Mucosa of gallbladder (tissue), 1 donor: ENCODE measurements around the gene PARP3. TPM values are rescaled to one million over a fixed set of nuclear protein-coding genes. Genes with fewer than 3 reads are reported as not detected.

Experiments used
- DNase-seq: peaks from one replicate; pipeline ENCODE4 v3.0.0-alpha.2; 2020; ENCODE audit warnings: low spot score
- total RNA-seq: library from RNA; stranded (reverse); gene quantifications from one replicate; pipeline ENCODE4 v1.2.1, GENCODE V29; 2021
- donor health status: DM: no; HTN: no; CAD: no.

PARP3 gene
- total RNA-seq, 1 donor from 2014 or later = 25.4 TPM

DNA sequence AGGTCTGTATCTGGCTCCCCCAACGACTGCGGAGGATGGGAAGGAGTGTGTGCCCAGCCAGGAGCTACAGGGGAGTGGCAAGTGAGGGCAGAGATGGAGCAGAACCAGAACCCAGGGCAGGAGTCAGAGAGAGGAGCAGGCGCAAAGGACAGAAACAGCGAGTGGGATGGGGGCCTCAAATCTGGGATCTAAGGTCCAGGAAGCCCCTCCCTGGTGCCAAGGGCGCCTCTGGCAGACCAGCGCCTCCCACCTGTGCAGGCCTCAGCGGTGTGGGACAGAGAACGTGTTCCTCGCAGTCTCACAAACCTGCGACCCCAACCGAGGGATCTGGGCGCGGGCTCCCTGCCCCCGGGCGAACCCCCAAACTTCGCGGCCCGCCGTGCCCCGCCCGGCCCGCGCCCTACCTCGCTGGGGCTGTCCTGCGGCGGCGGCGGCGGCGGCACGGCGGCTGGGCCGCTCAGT lies 24.8 kb downstream of the PARP3 start:
- DNase-seq = no peak

DNA sequence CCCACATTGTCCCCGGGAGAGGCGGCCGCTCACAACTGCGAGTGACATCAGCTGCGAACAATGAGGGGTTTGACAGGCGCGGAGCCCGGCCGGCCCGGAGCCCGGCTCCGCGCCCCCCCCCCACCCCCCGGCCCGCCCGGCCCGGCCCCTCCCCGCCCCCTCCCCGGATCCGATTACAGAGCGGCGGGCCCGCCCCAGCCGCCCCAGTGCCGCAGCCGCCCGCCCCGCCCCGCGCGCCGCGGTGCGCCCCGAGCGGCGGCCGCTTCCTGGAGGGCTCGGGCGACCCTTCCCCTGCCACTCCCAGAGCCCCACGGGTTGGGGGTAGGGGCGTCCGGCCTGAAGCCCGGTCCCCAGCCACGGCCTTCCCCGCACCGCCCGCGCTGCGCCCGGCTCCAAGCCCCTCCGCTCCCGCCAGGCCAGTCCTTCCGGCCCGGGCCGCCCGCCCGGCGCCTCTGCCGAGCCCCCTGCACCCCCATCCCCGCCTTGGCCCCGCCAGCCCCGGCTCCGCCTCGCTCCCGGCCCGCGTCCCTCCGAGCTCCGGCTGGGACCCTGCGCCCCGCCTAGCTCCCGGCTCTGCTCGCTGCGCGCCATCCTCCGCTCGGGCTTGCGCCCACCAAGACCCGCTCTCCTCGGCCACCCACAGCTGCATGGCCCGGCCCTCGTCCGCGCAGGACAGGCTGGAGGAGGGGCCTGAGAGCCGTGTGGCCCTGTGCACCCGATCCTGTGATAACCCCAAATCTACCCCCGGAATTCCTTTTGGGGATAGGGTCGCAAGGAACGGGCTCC lies 25.4 kb downstream of the PARP3 start, which contains the start of gene PCBP4:
TSS of gene PCBP4 (minus strand) at position 71 of the 786 bp plus-strand sequence. CDS start 6,214 bp downstream, outside the sequence.
- DNase-seq = peak; percentile 50

DNA sequence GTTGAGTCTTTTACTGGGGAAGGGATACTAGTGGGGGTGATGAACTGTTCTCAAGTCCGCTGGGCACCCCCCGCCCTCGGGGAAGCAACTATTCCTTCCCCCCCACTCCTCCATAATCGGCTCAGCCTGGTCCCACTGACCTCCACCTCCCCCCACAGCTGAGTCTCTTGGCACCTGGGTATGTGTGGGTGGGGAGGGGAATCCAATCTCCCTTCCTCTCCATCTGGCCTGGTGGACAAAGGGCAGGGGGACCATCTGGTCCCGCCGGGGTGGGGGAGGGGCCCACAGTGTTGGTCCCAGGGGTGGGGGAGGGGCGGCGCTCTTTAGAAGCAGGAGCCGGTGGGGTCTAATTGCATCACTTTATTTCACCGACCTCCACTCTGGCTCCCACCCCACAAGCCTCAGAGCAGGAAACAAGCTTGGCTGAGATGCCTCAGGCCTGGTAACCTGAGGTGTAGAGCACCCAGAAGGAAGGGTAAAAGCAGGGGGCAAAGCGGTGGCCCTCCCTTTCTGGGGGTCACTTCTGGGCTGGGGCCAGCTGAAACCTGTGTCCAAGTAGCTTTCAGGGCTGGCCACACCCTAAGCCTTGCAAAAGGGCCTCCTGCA lies 26.1 kb downstream of the PARP3 start:
- no peak for DNase-seq

DNA sequence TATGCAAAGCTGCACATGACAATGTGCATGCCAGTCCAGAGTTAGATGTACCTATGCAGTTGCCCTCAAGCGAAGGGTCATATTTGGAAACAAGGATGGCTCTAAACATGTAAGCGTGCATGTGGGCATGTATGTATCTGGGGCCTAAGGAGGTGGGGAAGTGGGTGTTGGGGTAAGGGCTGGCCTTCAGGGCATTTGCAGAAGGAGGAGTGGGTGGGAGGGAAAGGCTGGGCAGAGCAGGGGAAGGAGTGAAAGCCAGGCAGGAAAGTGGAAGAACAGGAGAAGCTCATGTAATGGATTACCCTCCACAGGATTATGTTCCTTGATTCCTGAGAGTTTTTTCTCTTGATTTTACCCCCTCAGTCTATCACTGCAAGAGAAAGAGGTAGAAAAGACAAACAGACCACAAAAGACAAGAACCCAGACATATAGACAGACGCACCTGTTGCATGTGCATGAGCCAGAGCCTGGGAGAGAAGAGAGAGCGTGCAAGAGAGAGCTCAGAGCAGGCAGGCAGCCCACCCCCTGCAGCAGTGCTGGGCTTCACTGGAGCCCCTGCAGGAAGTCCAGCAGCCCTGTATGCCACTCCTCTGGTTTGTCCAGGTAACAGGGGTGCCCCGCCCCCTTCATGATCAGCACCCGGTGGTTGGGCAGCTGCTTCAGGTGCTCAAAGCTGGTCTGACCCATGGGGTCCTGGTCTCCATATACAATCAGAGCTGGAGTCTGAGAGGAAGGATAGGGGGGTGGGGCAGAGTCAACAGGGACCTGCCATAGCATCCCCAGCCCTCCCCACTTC lies 26.9 kb downstream of the PARP3 start:
- DNase-seq = no peak

DNA sequence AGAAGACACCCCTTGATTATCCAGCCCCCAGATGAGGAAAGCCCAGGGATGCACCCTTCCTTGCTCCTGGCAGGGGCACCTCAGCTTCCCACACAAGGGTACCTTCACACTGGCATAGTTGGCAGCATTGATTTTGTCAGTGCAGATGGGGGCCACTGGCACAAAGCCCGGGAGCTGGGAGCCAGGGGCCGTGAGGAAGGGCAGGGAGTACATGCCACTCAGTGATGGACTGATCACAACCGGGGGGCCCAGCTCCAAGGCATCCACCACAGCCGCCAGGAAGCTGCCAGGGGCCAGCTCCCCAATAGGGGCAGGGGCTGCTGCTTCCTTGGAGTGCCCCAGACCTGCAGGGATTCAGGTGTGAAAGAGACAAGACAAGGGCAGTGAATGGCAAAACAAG lies 27.7 kb downstream of the PARP3 start:
- DNase-seq = no peak

DNA sequence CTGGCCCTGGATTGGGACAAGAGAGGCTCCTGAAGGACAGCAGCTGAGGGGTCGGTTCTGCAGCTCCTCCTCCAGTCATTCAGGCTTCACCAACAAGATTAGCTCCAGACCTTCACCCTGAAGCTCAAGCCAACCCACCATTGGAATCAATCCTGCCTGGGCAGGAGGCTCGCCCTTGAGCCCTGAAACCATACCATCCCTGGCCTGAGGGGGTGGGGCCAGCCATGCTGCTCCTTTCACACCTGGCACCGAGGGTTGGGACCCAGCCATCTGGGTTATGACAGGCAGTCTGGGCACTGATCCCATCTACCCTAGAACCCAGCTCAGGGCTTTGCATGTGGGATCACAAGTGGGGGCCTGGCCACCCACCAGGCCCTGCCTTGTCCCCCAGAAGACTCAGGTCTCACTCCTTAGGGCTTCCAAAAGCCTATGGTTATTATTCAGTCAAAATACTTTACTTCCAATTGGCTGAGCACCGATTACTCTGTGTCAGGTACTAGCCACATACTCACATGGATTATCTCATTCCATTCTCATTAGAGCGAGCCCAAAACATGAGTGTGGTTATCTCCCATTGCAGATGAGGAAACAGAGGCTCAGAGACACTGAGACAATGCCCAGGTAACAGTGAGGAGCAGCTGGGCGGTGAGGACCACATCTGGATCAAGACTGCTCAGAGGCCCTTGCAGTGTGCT lies 28.6 kb downstream of the PARP3 start:
- no peak for DNase-seq

DNA sequence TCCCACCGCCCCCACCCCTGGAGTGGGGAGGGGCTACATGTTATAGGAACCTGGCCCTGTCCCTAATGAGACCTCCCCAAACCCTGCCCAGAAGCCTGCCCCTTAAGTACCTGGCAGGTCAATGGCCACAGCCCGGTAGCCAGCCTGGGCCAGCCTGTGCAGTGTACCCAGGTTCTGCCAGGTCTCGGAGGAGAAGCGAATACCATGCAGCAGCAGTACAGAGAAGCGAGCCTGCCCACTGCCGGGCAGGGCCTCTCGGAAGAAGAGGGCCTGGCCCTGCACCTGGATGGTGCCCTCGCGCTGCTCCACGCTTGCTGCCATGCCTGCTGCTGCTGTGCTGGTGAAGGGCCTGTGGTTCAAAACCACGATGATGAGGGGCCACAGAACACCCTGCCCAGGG lies 29.2 kb downstream of the PARP3 start:
- DNase-seq = no peak

DNA sequence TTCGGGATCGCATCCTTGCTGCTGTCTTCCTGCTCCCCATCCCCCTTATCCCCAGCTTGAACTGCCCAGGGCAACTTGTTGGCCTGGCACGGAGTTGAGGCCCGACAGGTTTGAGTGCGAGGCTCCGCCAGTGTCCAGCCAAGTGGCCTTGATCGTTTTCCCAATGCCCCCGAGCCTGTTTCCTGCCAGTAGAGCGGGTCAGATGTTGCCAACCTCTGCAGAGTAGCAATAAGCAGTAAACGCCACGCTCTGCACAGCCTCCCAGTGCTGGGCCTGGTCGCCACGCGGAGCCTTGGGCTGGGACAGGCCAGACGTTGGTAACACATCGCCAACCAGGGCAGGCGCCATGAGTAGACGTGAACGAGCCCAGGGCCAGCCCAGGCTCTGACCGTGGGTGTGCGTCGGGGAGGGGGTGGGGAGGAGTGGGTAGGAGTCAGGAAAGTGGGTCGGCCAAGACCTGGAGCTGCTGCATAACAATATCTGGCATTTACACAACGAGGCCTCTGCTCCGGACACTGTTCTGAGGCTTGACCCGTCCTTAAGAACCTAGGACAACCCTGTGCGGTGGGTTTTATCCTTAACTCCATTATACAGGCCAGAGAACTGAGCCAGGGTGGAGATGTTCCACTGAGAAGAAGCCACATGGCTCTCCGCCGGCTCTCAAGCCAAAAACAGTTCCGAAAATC lies 32.3 kb downstream of the PARP3 start:
- DNase-seq = no peak

DNA sequence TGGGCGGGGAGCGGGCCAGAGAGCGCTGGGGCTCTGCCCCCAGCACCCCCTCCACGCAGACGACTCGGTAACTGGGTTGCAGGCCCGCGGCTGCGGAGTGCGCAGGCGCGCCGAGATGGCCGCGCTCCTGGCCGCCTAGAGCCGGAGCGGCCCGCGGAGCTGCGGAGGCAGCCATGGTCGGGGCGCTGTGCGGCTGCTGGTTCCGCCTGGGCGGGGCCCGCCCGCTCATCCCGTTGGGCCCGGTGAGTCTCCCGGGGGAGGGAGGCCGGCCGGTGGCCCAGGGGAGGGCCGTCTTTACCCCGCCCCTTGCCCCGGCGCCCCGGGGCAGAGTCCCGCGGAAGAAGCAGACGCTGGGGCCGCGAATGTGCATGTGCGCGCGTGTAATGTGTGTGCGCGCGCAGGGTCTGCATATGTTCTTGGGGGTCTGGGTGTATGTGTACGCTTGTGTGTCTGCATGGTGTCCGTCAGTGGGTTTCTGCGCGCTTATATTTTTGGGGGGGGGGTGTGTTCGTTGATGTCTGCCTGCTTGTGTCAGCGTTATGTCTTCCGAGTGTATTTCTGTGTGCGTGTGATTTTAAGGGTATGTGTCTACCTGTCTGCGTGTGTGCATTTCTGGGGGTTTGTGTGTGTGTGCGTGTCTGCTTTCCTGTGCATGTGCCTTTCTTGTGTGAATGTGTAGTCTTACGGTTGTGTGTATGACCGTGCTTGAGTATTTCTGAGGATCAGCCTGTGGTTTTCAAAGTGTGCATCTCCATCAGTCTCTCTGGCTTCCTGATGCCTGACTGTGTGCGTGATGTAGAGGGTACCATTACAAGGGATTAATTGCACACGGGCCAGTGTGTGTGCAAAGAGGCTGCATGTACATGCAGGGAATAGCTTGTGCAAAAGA lies 33.0 kb downstream of the PARP3 start, which contains the start of gene ABHD14A:
TSS of gene ABHD14A (plus strand) at position 102 of the 889 bp plus-strand sequence. CDS start at position 174, 72 bp downstream.
- peak; percentile 71 for DNase-seq

DNA sequence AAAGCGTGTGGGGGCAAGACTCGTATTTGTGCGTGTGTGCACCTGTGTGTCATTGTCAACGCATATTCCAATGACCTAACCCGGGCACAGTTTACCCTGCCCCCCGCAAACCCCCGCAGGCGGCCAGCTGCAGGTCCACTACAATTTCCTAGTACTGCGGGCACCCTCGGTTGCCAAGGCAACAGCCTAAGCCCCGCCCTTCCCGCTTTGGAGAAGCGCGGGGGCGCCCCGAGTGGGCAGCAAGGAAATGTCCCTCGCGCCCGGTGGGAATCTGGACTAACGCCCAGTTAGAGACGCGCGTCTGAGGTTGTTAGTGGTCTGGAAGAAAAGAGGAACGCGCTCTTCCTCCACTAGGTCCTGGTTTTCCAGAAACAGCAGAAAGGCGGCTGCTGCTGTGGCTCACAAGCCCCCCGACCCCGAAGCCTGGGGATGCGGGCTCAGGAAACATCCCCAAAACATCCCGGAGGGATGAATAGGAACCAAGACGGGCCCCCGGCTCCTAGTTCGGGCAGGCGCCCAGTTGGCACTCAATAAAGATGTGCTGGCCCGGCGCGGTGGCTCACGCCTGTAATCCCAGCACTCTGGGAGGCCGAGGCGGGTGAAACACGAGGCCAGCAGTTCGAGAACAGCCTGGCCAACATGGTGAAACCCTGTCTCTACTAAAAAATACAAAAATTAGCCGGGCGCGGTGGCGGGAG lies 33.8 kb downstream of the PARP3 start:
- peak; percentile 62 for DNase-seq

DNA sequence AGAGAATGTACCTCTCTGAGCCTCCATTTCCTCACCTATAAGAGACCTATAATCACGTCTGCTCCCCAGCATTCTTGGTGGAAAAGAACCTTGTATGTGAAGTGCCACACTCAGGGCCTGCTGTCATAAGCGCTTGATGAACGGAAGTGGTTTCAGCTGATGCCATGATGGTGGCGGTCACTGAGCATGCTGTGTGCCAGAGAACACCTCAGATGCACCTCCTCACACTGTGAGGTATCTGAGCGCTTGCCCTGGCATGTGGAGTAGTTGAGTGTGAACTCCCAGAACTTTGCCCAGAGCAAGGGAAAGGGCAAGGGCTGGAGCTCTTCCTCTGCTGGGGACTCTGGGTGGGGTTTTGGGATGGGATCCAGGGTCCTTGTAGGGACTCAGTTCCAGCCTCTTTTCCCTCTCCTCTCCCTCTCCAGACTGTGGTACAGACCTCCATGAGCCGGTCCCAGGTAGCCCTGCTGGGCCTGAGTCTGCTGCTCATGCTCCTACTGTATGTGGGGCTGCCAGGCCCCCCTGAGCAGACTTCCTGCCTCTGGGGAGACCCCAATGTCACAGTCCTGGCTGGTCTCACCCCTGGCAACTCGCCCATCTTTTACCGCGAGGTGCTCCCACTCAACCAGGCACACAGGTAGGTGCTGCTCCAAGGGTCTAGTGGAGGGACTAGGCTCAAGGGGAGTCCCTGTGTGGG lies 35.4 kb downstream of the PARP3 start:
- no peak for DNase-seq

DNA sequence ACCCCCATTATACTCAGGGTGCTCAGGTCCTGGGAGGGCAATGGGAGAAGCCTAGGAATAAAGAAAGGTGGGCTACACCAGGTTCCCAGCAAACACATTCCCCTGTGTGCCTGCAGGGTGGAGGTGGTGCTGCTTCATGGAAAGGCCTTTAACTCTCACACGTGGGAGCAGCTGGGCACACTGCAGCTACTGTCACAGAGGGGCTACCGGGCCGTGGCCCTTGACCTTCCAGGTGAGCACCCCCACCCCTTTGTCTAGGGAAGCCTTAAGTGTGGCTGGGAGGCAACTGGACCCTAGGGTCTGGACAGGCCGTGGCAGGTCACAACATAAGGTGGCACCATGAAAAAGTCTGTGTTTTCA lies 36.0 kb downstream of the PARP3 start:
- DNase-seq = no peak

DNA sequence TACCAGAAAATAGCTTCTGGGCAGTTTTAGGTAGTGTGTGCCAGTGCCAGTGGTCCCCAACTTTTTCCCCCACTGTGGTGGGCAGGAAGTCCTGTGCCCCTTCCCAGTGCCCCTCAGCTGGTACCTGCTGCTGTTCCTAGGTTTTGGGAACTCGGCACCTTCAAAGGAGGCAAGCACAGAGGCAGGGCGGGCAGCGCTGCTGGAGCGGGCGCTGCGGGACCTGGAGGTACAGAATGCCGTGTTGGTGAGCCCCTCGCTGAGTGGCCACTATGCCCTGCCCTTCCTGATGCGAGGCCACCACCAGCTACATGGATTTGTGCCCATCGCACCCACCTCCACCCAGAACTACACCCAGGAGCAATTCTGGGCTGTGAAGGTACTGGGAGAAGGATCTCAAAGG lies 38.1 kb downstream of the PARP3 start:
- no peak for DNase-seq

DNA sequence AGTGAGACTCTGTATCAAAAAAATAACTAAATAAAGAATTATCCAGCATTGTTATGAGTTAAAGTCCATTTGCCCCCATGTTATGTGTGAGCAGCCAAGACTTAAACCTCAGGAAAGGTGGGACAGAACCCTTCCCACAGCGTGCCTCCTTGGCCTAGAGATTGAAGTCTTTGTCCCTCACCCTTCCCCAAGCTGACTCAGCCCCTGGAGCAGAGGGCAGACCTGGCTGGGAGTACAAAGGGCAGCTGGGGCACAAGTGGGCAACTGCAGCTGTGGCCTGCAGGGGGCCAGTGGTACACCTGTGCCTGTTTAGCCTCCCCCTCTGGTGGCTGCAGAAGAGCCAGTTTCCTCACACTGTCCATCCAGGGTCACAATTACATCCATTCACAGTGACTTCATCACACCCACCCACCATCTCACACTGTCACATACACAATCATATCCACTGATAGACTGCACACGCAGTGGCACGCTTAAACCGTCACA lies 40.2 kb downstream of the PARP3 start:
- DNase-seq = peak; percentile 46

DNA sequence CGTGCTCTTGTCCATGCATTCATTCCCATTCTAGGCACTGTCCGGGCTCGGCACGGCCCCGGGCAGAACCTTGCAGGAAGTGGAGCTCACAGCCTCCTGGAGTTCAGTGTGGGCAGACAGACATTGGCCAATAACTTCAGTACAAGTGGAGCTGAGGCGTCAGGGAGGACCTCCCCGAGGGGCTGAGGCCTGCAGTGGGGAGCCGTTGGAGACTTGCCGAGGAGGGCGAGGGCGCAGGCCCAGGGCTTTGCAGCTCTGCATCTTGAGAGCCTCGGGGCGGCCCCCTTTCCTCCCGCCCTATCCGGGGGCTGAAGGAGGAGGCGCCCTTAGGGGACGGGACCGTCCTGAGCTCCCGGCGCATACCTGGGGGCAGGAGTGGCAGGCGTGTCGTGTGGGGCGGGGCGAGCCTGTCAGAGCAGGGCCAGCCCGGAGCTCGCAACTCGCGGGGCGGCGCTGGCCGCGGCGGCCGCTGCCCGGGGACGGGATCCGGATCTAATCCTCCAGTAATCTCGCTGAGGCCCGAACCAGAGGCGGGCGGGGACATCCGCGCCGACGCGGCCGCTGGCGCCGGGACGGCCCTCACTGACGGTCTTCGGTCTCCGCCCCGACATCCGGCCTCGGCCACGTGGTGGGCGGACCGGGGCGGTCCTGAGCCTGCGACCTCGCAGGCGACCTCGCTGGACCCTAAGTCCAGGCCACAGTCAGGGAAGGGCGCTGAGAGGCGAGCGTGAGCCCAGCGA lies 40.8 kb downstream of the PARP3 start, which contains the start of gene ACY1:
TSS of gene ACY1 (plus strand) at position 698 of the 740 bp plus-strand sequence. CDS start 530 bp downstream, outside the sequence.
- DNase-seq = peak; percentile 89

DNA sequence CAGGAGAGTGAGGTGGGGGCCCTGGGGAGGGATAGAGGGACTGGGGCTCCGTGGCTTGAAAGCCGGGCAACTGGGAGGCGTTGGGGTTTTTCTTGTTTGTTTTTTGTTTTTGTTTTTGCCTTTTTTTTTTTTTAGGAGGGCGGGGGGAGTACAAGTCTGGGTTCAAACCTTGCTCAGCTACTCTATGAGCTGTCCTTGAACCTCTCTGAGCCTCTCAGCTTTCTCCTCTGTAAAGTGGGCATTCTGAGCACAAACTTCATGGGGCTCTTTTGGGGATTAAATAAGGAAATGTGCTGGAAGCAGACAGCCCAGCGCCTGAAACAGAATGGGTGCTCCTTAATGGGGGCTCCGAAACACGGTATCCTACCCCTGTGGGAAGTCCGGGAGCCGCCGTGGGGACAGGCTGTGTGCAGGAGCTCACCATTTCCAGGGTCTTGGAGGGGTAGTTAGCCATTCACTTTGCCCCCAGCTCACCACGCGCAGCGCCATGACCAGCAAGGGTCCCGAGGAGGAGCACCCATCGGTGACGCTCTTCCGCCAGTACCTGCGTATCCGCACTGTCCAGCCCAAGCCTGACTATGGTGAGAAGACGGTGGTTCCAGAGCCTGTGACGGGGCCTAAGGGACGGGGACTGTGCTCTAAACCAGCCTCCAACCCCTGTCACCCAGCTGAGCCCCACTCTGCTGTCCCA lies 41.6 kb downstream of the PARP3 start:
- DNase-seq = no peak

DNA sequence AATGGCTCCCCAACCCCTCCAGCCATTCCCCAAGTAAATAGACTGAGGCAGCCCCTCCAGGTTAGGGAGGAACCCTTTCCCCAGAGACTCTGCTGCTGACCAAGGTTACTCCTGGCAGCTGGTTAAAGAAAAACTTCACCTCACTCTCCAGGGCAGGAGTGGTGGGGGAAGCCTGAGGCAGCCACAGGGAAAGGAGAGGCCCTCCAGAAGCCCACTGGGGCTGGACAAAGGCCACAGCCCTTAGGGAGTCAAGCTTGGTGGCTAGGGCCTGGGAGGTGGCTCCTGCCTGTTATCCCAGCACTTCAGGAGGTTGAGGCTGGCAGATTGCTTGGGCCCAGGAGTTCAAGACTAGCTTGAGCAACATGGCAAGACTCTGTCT lies 42.1 kb downstream of the PARP3 start:
- DNase-seq = no peak
